Body of pancreas (tissue), 4 donors: ENCODE measurements around the gene STAU1.

Experiments used
- POLR2A ChIP-seq, 3 donors: fragments of 450-650 bp; IDR thresholded peaks; one replicate each; pipeline ENCODE4 v1.6.1; 2016; ENCODE audit warnings: antibody characterized with exemption in 3 of 3, mild to moderate bottlenecking in 2 of 3
- TF ChIP-seq, protein P1 (sequence below), 7 experiments: fragments of 450-650 bp in 4 of 7; fragments of 200-600 bp in 3 of 7; sonication (generic) in 3 of 7; IDR thresholded peaks; one replicate each; pipeline ENCODE4 v1.5.1; 2016 to 2019; ENCODE audit warnings: antibody characterized with exemption in 7 of 7

DNA sequence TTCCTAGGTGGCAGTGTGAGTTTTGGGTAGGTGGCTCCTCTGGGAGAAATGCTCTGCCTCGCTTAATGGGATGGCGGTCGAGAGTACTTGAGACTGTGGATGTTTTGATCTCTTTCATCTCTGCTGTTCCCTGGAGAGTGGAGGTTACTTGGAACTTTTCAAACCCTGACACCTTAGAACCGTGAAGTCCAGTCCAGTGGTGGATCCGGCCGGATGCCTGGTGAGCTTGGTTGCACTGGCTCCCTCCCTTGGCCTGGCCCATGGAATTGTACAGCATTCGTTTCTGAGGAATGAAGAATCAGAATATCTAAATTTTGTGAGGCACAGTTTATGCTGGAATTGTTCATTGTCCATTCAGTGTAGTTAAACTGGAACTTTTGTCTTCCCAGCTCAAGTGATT, 91.0 kb downstream of the STAU1 start:
- TF ChIP-seq, protein P1, sequence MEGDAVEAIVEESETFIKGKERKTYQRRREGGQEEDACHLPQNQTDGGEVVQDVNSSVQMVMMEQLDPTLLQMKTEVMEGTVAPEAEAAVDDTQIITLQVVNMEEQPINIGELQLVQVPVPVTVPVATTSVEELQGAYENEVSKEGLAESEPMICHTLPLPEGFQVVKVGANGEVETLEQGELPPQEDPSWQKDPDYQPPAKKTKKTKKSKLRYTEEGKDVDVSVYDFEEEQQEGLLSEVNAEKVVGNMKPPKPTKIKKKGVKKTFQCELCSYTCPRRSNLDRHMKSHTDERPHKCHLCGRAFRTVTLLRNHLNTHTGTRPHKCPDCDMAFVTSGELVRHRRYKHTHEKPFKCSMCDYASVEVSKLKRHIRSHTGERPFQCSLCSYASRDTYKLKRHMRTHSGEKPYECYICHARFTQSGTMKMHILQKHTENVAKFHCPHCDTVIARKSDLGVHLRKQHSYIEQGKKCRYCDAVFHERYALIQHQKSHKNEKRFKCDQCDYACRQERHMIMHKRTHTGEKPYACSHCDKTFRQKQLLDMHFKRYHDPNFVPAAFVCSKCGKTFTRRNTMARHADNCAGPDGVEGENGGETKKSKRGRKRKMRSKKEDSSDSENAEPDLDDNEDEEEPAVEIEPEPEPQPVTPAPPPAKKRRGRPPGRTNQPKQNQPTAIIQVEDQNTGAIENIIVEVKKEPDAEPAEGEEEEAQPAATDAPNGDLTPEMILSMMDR (IDR thresholded peaks at IDR 0.05): no peak
- TF ChIP-seq POLR2A (IDR thresholded peaks at IDR 0.05): no peak
